ENCODE measurements around the gene ST3GAL6.

The ST3GAL6 gene

DNA sequence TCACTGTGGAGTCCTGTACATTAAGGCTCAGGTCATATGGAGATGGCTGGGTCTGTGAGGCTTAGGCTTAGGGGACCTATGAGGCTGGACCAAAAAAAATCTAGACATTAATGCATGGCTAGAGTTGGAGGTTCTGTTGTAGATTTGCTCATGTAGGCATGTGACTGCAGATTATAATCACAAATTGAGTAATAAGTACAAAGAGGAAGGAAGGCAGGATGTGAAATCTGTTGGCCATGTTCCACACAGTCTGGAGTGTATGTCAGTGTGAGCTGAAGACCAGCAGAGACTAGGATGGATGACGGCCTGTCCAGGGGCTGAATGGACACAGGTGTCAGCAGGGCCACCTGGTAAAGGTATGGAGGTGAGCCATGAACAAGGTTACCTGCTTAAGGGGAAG lies at the start of gene ST3GAL6:
Gene ST3GAL6, plus strand, starts transcription at position 265 of the 400 bp plus-strand sequence. CDS start 5,101 bp downstream, outside the sequence.
- no peaks in the 10 kb centered on the region for H3K9me3 ChIP-seq (ENCODE audit: low read length)
- H3K4me1 ChIP-seq (ENCODE audit: insufficient read depth, low read length): peaks cover 8% of the 10 kb centered on the region
- no peaks in the 10 kb centered on the region for H3K27me3 ChIP-seq (ENCODE audit: insufficient read depth, low read length)
- H2AFZ ChIP-seq (ENCODE audit: low read depth, low read length): peak within 1 kb of the TSS; percentile 86
- H3K36me3 ChIP-seq (ENCODE audit: insufficient read depth, low read length): no peaks in the 10 kb centered on the region
- no peak within 1 kb of the TSS for H3K4me3 ChIP-seq (ENCODE audit: low read length)

- no peaks in the 10 kb centered on the region for H3K27me3 ChIP-seq (ENCODE audit: insufficient read depth, low read length)
- peaks cover 5% of the 10 kb centered on the region for H3K4me1 ChIP-seq (ENCODE audit: insufficient read depth, low read length)
- no peaks in the 10 kb centered on the region for H3K9me3 ChIP-seq (ENCODE audit: low read length)
- H3K36me3 ChIP-seq (ENCODE audit: insufficient read depth, low read length): no peaks in the 10 kb centered on the region
- no peak overlapping the region for H2AFZ ChIP-seq (ENCODE audit: low read depth, low read length)
- H3K4me3 ChIP-seq (ENCODE audit: low read length): no peak overlapping the region
Observed at GRCh38 chr3:98713984-98714383, 49.2 kb upstream of the ST3GAL6 start.

- H3K4me3 ChIP-seq (ENCODE audit: low read length): no peak overlapping the region
- no peaks in the 10 kb centered on the region for H3K36me3 ChIP-seq (ENCODE audit: insufficient read depth, low read length)
- peaks cover 3% of the 10 kb centered on the region for H3K4me1 ChIP-seq (ENCODE audit: insufficient read depth, low read length)
- no peak overlapping the region for H2AFZ ChIP-seq (ENCODE audit: low read depth, low read length)
- H3K9me3 ChIP-seq (ENCODE audit: low read length): no peaks in the 10 kb centered on the region
- no peaks in the 10 kb centered on the region for H3K27me3 ChIP-seq (ENCODE audit: insufficient read depth, low read length)
Observed at GRCh38 chr3:98717584-98717983, 45.6 kb upstream of the ST3GAL6 start.

DNA sequence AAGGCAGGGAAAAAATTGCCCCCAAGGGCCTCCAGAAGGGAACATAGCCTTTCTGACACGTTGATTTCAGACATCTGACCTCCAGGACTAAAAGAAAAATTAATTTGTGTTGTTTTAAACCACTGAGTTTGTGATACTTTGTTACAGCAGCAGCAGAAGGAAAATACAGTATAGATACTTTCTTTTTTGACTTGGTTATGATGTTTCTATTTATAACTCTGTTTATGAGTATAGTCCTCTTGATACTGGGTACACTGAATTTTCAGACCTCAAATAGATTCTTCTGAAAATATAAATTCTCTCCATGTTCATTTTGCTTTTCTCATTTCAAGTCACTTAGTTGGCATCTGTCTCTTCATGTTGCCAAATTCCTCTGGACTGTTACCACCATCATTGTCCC lies 44.4 kb upstream of the ST3GAL6 start:
- H3K4me3 ChIP-seq (ENCODE audit: low read length): no peak overlapping the region
- peaks cover 3% of the 10 kb centered on the region for H3K4me1 ChIP-seq (ENCODE audit: insufficient read depth, low read length)
- H3K9me3 ChIP-seq (ENCODE audit: low read length): no peaks in the 10 kb centered on the region
- no peaks in the 10 kb centered on the region for H3K27me3 ChIP-seq (ENCODE audit: insufficient read depth, low read length)
- H3K36me3 ChIP-seq (ENCODE audit: insufficient read depth, low read length): no peaks in the 10 kb centered on the region
- no peak overlapping the region for H2AFZ ChIP-seq (ENCODE audit: low read depth, low read length)

GRCh38 chr3:98721776-98722175 lies 41.4 kb upstream of the ST3GAL6 start:
- Histone ChIP-seq H3K4me3 (ENCODE audit: low read length) (no peak overlapping the region), H3K4me1 (ENCODE audit: insufficient read depth, low read length) (no peaks in the 10 kb centered on the region), H3K9me3 (ENCODE audit: low read length) (no peaks in the 10 kb centered on the region), H2AFZ (ENCODE audit: low read depth, low read length) (no peak overlapping the region), H3K36me3 (ENCODE audit: insufficient read depth, low read length) (no peaks in the 10 kb centered on the region), H3K27me3 (ENCODE audit: insufficient read depth, low read length) (peaks cover 2% of the 10 kb centered on the region)

DNA sequence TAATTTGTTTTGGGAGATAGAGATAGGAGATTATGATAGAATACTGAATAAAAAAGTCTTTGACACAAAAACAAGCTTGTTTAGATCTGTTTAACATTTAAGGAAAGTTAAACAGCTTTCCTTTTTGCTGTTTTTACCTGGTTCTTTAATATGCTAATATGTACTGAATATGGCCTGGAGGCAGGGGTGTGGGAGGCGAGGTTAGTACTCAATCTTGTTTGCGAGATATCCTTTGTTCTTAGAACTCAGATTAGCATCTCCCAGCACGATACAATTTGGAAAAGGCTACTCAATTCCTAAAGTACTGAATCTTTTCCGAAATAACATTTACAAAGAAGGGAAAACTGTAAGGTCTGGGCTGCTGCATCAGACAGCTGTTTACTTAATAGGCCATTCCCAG lies 40.8 kb upstream of the ST3GAL6 start:
- no peak overlapping the region for H3K4me3 ChIP-seq (ENCODE audit: low read length)
- no peaks in the 10 kb centered on the region for H3K9me3 ChIP-seq (ENCODE audit: low read length)
- H3K4me1 ChIP-seq (ENCODE audit: insufficient read depth, low read length): no peaks in the 10 kb centered on the region
- peaks cover 2% of the 10 kb centered on the region for H3K27me3 ChIP-seq (ENCODE audit: insufficient read depth, low read length)
- no peaks in the 10 kb centered on the region for H3K36me3 ChIP-seq (ENCODE audit: insufficient read depth, low read length)
- no peak overlapping the region for H2AFZ ChIP-seq (ENCODE audit: low read depth, low read length)

DNA sequence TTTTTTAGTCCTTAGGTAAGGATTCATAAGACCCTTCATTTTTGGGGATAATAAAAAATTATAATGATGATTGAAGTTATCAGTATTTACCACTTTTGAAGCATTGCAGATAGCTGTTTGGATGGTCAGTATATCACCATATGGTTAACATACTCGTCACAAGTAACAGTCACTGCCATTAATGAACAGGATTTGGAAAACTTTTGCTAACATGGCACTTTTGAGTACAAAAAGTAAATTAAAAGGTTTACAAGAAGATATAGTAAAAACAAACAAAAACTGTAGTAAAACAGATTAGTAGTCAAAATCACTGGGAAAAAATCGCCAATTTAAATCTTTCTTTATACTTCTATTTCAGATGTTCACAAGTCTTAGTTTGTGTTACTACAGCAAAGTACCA lies 37.8 kb upstream of the ST3GAL6 start:
- Histone ChIP-seq H3K4me3 (ENCODE audit: low read length) (no peak overlapping the region), H3K9me3 (ENCODE audit: low read length) (no peaks in the 10 kb centered on the region), H3K36me3 (ENCODE audit: insufficient read depth, low read length) (no peaks in the 10 kb centered on the region), H2AFZ (ENCODE audit: low read depth, low read length) (no peak overlapping the region), H3K27me3 (ENCODE audit: insufficient read depth, low read length) (peaks cover 2% of the 10 kb centered on the region), H3K4me1 (ENCODE audit: insufficient read depth, low read length) (no peaks in the 10 kb centered on the region)

GRCh38 chr3:98726084-98726483 lies 37.1 kb upstream of the ST3GAL6 start:
- H3K4me1 ChIP-seq (ENCODE audit: insufficient read depth, low read length): no peaks in the 10 kb centered on the region
- no peak overlapping the region for H3K4me3 ChIP-seq (ENCODE audit: low read length)
- no peak overlapping the region for H2AFZ ChIP-seq (ENCODE audit: low read depth, low read length)
- H3K36me3 ChIP-seq (ENCODE audit: insufficient read depth, low read length): no peaks in the 10 kb centered on the region
- peaks cover 2% of the 10 kb centered on the region for H3K27me3 ChIP-seq (ENCODE audit: insufficient read depth, low read length)
- H3K9me3 ChIP-seq (ENCODE audit: low read length): no peaks in the 10 kb centered on the region

DNA sequence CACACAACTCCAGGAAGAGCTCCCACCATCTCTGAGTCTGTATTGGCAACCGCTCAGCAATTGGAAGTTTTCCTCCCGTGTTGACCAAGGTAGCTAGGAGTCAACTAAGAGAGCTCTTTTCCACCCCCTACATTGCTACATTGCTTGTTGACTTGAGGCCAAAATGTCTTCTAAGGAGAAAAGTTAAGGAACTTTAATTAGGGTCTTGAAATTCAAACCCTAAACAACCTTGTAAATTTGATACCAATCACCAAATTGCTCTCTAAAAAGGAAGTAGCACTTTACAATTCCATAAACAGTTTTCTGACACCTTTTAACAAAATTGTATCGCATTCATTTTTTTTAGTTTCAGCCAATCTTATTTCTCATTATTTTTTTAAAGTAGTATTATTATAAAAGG lies 35.5 kb upstream of the ST3GAL6 start:
- H3K4me3 ChIP-seq (ENCODE audit: low read length): no peak overlapping the region
- H3K4me1 ChIP-seq (ENCODE audit: insufficient read depth, low read length): no peaks in the 10 kb centered on the region
- H3K9me3 ChIP-seq (ENCODE audit: low read length): no peaks in the 10 kb centered on the region
- H3K27me3 ChIP-seq (ENCODE audit: insufficient read depth, low read length): peaks cover 2% of the 10 kb centered on the region
- no peak overlapping the region for H2AFZ ChIP-seq (ENCODE audit: low read depth, low read length)
- H3K36me3 ChIP-seq (ENCODE audit: insufficient read depth, low read length): no peaks in the 10 kb centered on the region

GRCh38 chr3:98728672-98729071 lies 34.5 kb upstream of the ST3GAL6 start:
- H3K9me3 ChIP-seq (ENCODE audit: low read length): no peaks in the 10 kb centered on the region
- peaks cover 2% of the 10 kb centered on the region for H3K27me3 ChIP-seq (ENCODE audit: insufficient read depth, low read length)
- H3K4me1 ChIP-seq (ENCODE audit: insufficient read depth, low read length): peaks cover under 1% of the 10 kb centered on the region
- no peaks in the 10 kb centered on the region for H3K36me3 ChIP-seq (ENCODE audit: insufficient read depth, low read length)
- H3K4me3 ChIP-seq (ENCODE audit: low read length): no peak overlapping the region
- H2AFZ ChIP-seq (ENCODE audit: low read depth, low read length): no peak overlapping the region

DNA sequence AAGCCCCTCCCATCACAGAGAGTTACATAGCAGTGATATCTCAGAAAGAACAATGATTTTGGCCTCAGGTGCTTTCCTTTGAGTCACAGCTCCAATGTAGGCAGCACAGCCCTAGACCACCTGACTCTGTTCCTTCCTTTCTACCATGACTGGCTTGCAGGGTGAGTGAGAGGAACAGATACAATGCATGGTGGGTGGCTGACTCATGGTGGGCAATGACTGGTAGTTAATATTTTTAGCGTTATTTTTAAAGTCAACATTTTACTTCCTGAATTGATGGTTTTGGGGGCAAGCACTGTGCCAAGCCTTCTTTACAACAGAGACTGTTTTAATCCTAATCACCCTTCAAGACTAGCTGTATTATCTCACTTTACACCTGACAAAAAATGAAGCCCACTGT lies 32.8 kb upstream of the ST3GAL6 start:
- H3K27me3 ChIP-seq (ENCODE audit: insufficient read depth, low read length): peaks cover 7% of the 10 kb centered on the region
- H3K9me3 ChIP-seq (ENCODE audit: low read length): no peaks in the 10 kb centered on the region
- no peaks in the 10 kb centered on the region for H3K36me3 ChIP-seq (ENCODE audit: insufficient read depth, low read length)
- no peak overlapping the region for H3K4me3 ChIP-seq (ENCODE audit: low read length)
- H3K4me1 ChIP-seq (ENCODE audit: insufficient read depth, low read length): peaks cover 6% of the 10 kb centered on the region
- no peak overlapping the region for H2AFZ ChIP-seq (ENCODE audit: low read depth, low read length)

- no peak overlapping the region for H2AFZ ChIP-seq (ENCODE audit: low read depth, low read length)
- H3K27me3 ChIP-seq (ENCODE audit: insufficient read depth, low read length): peaks cover 7% of the 10 kb centered on the region
- H3K4me1 ChIP-seq (ENCODE audit: insufficient read depth, low read length): peaks cover 6% of the 10 kb centered on the region
- H3K4me3 ChIP-seq (ENCODE audit: low read length): no peak overlapping the region
- H3K9me3 ChIP-seq (ENCODE audit: low read length): no peaks in the 10 kb centered on the region
- H3K36me3 ChIP-seq (ENCODE audit: insufficient read depth, low read length): no peaks in the 10 kb centered on the region
Observed at GRCh38 chr3:98730886-98731537, 32.1 kb upstream of the ST3GAL6 start.

DNA sequence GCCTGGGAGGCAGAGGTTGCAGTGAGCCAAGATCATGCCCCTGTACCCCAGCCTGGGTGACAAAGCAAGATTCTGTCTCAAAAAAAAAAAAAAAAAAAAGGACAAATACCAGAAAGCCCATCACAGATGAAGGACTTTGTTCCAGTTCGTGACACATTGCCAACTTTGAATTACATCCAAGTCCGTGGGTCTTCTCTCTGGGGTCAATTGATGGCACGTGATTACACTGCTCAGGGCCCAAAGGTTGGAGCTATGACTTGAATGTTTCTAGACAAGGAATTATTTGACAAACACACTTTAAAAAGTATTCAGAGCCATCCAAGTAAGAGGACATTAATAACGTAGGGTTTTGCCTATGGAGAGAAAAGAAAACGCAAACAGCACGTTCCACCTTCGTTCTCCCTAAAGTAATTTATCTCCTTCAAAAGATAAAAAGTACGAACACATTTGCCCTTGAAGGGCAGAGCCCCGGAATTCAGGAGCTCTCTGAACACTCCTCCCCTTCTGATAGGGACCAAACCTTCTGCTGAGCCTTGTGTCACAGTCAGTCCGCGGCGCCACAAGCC lies 31.3 kb upstream of the ST3GAL6 start:
- Histone ChIP-seq H3K9me3 (ENCODE audit: low read length) (no peaks in the 10 kb centered on the region), H3K4me3 (ENCODE audit: low read length) (peak overlapping the region; percentile 70), H3K4me1 (ENCODE audit: insufficient read depth, low read length) (peaks cover 6% of the 10 kb centered on the region), H3K36me3 (ENCODE audit: insufficient read depth, low read length) (no peaks in the 10 kb centered on the region), H2AFZ (ENCODE audit: low read depth, low read length) (peak overlapping the region; percentile 96), H3K27me3 (ENCODE audit: insufficient read depth, low read length) (peaks cover 7% of the 10 kb centered on the region)

Measured in neuron (in vitro differentiated cells).